OCI-LY7 (cell line): ENCODE data around the gene CUEDC1. TPM values are rescaled to one million over a fixed set of nuclear protein-coding genes. Genes with fewer than 3 reads are reported as not detected.
A peak's percentile ranks its signal among the peaks of the same experiment; 100 is the strongest.

Experiments used
- BruUV-seq: library from RNA; stranded (reverse); fragments of 400-500 nt; replicated peaks from 2 replicates; lab custom pipeline; 2021; lab: Mats Ljungman, UMichigan
- CTCF ChIA-PET: fragments of 300-600 bp; sonication (Branson Sonifier 250); formaldehyde crosslinking; loops from one replicate; lab custom pipeline; 2022; ENCODE audit warnings: antibody characterized with exemption; ENCODE audit not compliant: unreplicated experiment; lab: Charles Lee
- POLR2A ChIA-PET: fragments of 300-600 bp; sonication (Branson Sonifier 250); formaldehyde crosslinking; loops from one replicate; lab custom pipeline; 2022; ENCODE audit warnings: antibody characterized with exemption; lab: Charles Lee
- DNase-seq: peaks from one replicate; pipeline ENCODE4 v3.0.0-alpha.2; 2015; ENCODE audit warnings: low spot score
- H2AFZ ChIP-seq: fragments of 200-600 bp; sonication (generic), shearing (Covaris generic); 2 replicates; pipeline ENCODE4 v1.6.1; 2014; ENCODE audit warnings: mild to moderate bottlenecking, antibody characterized with exemption, low read length, moderate library complexity
- H3K27ac ChIP-seq: fragments of 200-600 bp; sonication (generic); 2 replicates; pipeline ENCODE4 v1.5.1; 2014; ENCODE audit warnings: mixed run types, low read depth, mild to moderate bottlenecking, moderate library complexity, low read length, inconsistent platforms; ENCODE audit not compliant: poor library complexity, severe bottlenecking
- H3K36me3 ChIP-seq: fragments of 200-600 bp; sonication (generic); 2 replicates; pipeline ENCODE4 v1.6.1; 2014; ENCODE audit warnings: mild to moderate bottlenecking, antibody characterized with exemption, low read length, moderate library complexity, mixed read lengths; ENCODE audit not compliant: insufficient read depth
- H3K4me1 ChIP-seq: fragments of 200-600 bp; sonication (generic); 2 replicates; pipeline ENCODE4 v1.5.1; 2014; ENCODE audit warnings: mild to moderate bottlenecking, low read length; ENCODE audit not compliant: insufficient read depth, poor library complexity, severe bottlenecking
- H3K4me2 ChIP-seq: fragments of 200-600 bp; sonication (generic); 2 replicates; pipeline ENCODE4 v1.6.1; 2014; ENCODE audit warnings: mild to moderate bottlenecking, low read length
- H3K4me3 ChIP-seq: fragments of 200-600 bp; sonication (generic); 2 replicates; pipeline ENCODE4 v1.5.1; 2014; ENCODE audit warnings: mild to moderate bottlenecking, low read depth, low read length; ENCODE audit not compliant: poor library complexity, severe bottlenecking
- H3K79me2 ChIP-seq: fragments of 200-600 bp; sonication (generic); 2 replicates; pipeline ENCODE4 v1.6.1; 2016; ENCODE audit warnings: low read depth, mild to moderate bottlenecking, low read length, moderate library complexity, mixed read lengths; ENCODE audit not compliant: insufficient read depth
- H3K9me2 ChIP-seq: fragments of 200-600 bp; sonication (generic); 2 replicates; pipeline ENCODE4 v1.6.1; 2016; ENCODE audit warnings: mild to moderate bottlenecking, low read length, mixed read lengths; ENCODE audit not compliant: insufficient read depth
- H3K9me3 ChIP-seq: fragments of 200-600 bp; sonication (generic); 2 replicates; pipeline ENCODE4 v1.6.1; 2014; ENCODE audit warnings: mild to moderate bottlenecking, mixed run types, low read length, mixed read lengths
- H4K20me1 ChIP-seq: fragments of 200-600 bp; sonication (generic); 2 replicates; pipeline ENCODE4 v1.6.1; 2014; ENCODE audit warnings: mild to moderate bottlenecking, antibody characterized with exemption, low read length, moderate library complexity, mixed read lengths; ENCODE audit not compliant: insufficient read depth
- EZH2phosphoT487 ChIP-seq: fragments of 200-600 bp; sonication (generic); IDR thresholded peaks from 2 replicates; pipeline ENCODE4 v1.6.1; 2018; ENCODE audit warnings: low read depth, borderline replicate concordance, mild to moderate bottlenecking, mixed run types, antibody characterized with exemption, low read length, moderate library complexity, mixed read lengths
- intact Hi-C: fragments of 100-400 bp; cut with micrococcal nuclease; formaldehyde crosslinking; loops from one replicate; pipeline ENCODE4 v1.10.0; 2022; ENCODE audit not compliant: unreplicated experiment
- total RNA-seq, 2 experiments: library from RNA; depleted of rRNA in 1 of 2; stranded (reverse); fragments of >200 nt in 1 of 2; shearing (Covaris generic) in 1 of 2; gene quantifications; 2 replicates each; pipeline ENCODE4 v1.2.3, GENCODE V29; 2014 to 2022
- TF ChIP-seq, protein P1 (sequence below): fragments of 200-600 bp; sonication (generic); conservative IDR thresholded peaks from 2 replicates; pipeline ENCODE4 v1.5.1; 2014; ENCODE audit warnings: mild to moderate bottlenecking, antibody characterized with exemption, low read length, moderate library complexity, mixed read lengths

The CUEDC1 gene
- total RNA-seq, 2 experiments from 2014 or later = 0.74 TPM; not detected in 1

DNA sequence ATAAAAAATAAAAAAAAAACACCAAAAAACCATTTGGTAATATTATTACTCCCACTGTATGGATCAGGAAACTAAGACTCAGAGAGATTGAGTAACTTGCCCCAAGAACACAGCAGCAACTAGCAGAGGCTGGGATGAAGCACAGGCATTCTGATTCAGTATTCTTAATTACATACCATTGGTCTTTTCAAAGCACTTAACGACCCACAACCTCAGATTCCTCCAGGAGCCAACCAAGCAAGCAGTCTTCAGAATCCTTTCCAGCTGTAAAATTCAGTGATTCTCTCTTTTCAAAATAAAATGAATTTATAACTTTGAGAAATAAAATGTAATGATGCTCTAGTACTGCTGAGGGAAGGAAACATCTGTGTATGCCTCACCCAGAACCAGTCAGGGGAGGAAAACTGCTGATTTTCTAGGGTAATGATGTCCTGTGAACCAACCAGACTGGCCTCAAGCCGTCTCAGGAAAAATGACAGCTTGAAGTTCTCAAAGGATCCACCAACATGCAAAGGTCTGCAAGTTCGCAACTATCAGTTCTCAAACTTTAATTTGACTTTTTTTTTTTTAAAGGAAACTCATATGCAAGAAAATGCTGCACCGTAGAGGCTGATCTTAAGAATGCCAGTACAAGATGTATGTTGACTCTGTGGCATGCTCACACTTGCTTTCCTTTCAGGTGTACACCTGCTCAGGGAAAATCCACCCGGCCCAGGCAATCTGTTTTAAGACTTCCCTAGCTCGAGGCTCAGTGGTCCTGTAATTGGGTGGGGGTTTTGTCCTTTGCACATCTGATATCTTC is 9.0 kb downstream of the CUEDC1 start:
- no peak for TF ChIP-seq EZH2phosphoT487
- TF ChIP-seq, protein P1, sequence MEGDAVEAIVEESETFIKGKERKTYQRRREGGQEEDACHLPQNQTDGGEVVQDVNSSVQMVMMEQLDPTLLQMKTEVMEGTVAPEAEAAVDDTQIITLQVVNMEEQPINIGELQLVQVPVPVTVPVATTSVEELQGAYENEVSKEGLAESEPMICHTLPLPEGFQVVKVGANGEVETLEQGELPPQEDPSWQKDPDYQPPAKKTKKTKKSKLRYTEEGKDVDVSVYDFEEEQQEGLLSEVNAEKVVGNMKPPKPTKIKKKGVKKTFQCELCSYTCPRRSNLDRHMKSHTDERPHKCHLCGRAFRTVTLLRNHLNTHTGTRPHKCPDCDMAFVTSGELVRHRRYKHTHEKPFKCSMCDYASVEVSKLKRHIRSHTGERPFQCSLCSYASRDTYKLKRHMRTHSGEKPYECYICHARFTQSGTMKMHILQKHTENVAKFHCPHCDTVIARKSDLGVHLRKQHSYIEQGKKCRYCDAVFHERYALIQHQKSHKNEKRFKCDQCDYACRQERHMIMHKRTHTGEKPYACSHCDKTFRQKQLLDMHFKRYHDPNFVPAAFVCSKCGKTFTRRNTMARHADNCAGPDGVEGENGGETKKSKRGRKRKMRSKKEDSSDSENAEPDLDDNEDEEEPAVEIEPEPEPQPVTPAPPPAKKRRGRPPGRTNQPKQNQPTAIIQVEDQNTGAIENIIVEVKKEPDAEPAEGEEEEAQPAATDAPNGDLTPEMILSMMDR = no peak
- POLR2A ChIA-PET = interaction anchor here (0.6 to 1.0 kb wide), 4 partner anchors 29 to 95 kb away, joined by 3 to 5 read pairs (median 4); no protein-coding TSS in a partner anchor
- Histone ChIP-seq H3K9me3 (no peaks in the 10 kb centered on the region), H3K79me2 (no peaks in the 10 kb centered on the region), H3K36me3 (no peaks in the 10 kb centered on the region), H2AFZ (peak overlapping the region; percentile 3; the same call in 1 of the 2 replicates), H3K27ac (no peak overlapping the region), H4K20me1 (no peaks in the 10 kb centered on the region), H3K9me2 (no peaks in the 10 kb centered on the region), H3K4me3 (peak overlapping the region; percentile 55), H3K4me2 (peak overlapping the region; percentile 73), H3K4me1 (peaks cover 47% of the 10 kb centered on the region)
- no TSS peak for BruUV-seq
- intact Hi-C loops = no loop called here
- CTCF ChIA-PET = interaction anchor here (0.7 kb wide), 1 partner anchor 54 kb away, joined by 3 read pairs; no protein-coding TSS in a partner anchor
- DNase-seq = no peak

DNA sequence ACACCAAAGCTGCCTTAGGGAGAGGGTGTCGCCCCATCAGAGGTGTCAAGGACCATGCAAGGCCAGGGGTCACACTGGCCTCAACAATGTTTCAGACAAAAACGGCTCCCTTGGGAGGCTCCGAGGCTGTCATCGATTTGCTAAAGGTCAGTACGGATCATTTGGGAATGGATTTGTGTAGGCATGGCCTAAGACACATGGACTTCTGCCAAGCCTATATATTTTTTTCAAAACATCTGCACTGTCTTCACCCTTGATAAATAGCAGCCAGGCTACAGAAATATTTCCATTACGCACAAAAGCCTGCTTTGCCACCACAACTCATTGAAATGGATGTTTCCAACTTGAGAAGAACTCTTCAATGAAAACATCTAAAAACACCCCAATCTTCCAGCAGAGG is 10.3 kb downstream of the CUEDC1 start:
- Histone ChIP-seq H3K27ac (no peak overlapping the region), H3K4me2 (no peak overlapping the region), H4K20me1 (no peaks in the 10 kb centered on the region; the same call in 1 of the 2 replicates), H3K79me2 (no peaks in the 10 kb centered on the region), H3K4me3 (no peak overlapping the region), H3K9me2 (no peaks in the 10 kb centered on the region), H3K36me3 (no peaks in the 10 kb centered on the region), H3K9me3 (no peaks in the 10 kb centered on the region), H2AFZ (no peak overlapping the region), H3K4me1 (peaks cover 53% of the 10 kb centered on the region)
- intact Hi-C loops = no loop called here
- DNase-seq = no peak
- TF ChIP-seq EZH2phosphoT487 = no peak
- TF ChIP-seq, protein P1 = no peak
- CTCF ChIA-PET = no interaction called here
- no TSS peak for BruUV-seq
- POLR2A ChIA-PET = no interaction called here

DNA sequence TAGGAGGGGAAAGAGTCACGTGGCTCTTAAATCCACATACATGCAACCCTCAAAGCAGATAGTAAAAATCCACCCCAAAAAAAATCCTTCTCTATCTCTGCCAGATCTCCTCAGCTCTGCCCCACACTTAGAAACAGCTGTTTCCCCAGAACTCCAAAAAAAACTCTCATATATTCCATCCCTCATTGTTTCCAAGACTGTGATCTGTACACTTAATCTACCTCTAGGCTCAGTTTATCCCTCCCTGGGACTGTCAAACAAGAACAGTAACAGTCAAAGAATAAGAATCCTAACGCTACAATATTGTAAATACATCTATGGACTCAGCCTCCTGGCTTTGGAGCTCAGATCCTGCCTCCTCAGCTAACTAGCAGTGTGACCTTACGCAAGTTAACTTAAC is 11.6 kb downstream of the CUEDC1 start:
- intact Hi-C loops = no loop called here
- no peak overlapping the region for H3K4me3 ChIP-seq
- POLR2A ChIA-PET = interaction anchor here (0.8 kb wide), 1 partner anchor 10 kb away, joined by 3 read pairs; no protein-coding TSS in a partner anchor
- H2AFZ ChIP-seq = no peak overlapping the region
- DNase-seq = no peak
- BruUV-seq = no TSS peak
- H4K20me1 ChIP-seq = no peaks in the 10 kb centered on the region; the same call in 1 of the 2 replicates
- H3K27ac ChIP-seq = no peak overlapping the region
- CTCF ChIA-PET = no interaction called here
- no peaks in the 10 kb centered on the region for H3K36me3 ChIP-seq
- no peak overlapping the region for H3K4me2 ChIP-seq
- H3K4me1 ChIP-seq = peaks cover 57% of the 10 kb centered on the region
- no peaks in the 10 kb centered on the region for H3K9me3 ChIP-seq
- no peaks in the 10 kb centered on the region for H3K79me2 ChIP-seq
- no peaks in the 10 kb centered on the region for H3K9me2 ChIP-seq
- TF ChIP-seq, protein P1 = no peak
- TF ChIP-seq EZH2phosphoT487 = no peak
